Islet precursor cell (in vitro differentiated cells): ENCODE measurements around the gene FCER2.

Experiments used
- DNase-seq: peaks from one replicate; pipeline ENCODE4 v3.0.0-alpha.2; 2018

Gene FCER2

GRCh38 chr19:7701654-7702457 is at the start of gene FCER2:
Gene FCER2 (minus strand): TSS chr19:7702131. CDS start chr19:7699760, 2,371 bp downstream.
- no peak for DNase-seq

- DNase-seq = no peak
Measured at GRCh38 chr19:7751157-7751783, 49.3 kb upstream of the FCER2 start.

GRCh38 chr19:7748756-7749155 is 46.8 kb upstream of the FCER2 start:
- peak; percentile 66 for DNase-seq

GRCh38 chr19:7748171-7748570 is 46.2 kb upstream of the FCER2 start:
- DNase-seq = no peak

GRCh38 chr19:7746903-7747884 is 45.3 kb upstream of the FCER2 start, which contains the start of gene CD209:
Gene CD209 (minus strand): TSS chr19:7747534. CDS start chr19:7747511, 23 bp downstream.
- peak; percentile 35 for DNase-seq

- DNase-seq = peak; percentile 18
Measured at GRCh38 chr19:7746306-7746705, 44.4 kb upstream of the FCER2 start.

- peak; percentile 46 for DNase-seq
Measured at GRCh38 chr19:7744871-7745650, 43.1 kb upstream of the FCER2 start.

- DNase-seq = no peak
Measured at GRCh38 chr19:7744199-7744786, 42.4 kb upstream of the FCER2 start.

- no peak for DNase-seq
Measured at GRCh38 chr19:7743425-7743841, 41.5 kb upstream of the FCER2 start.

GRCh38 chr19:7742991-7743390 is 41.1 kb upstream of the FCER2 start:
- DNase-seq = no peak

- no peak for DNase-seq
Measured at GRCh38 chr19:7742575-7742974, 40.6 kb upstream of the FCER2 start.

- DNase-seq = no peak
Measured at GRCh38 chr19:7740682-7741054, 38.7 kb upstream of the FCER2 start.

- no peak for DNase-seq
Measured at GRCh38 chr19:7739801-7740681, 38.1 kb upstream of the FCER2 start.

GRCh38 chr19:7739211-7739755 is 37.4 kb upstream of the FCER2 start:
- no peak for DNase-seq

GRCh38 chr19:7738023-7738422 is 36.1 kb upstream of the FCER2 start:
- no peak for DNase-seq

GRCh38 chr19:7737215-7737614 is 35.3 kb upstream of the FCER2 start:
- no peak for DNase-seq

- DNase-seq = no peak
Measured at GRCh38 chr19:7736148-7736547, 34.2 kb upstream of the FCER2 start.

GRCh38 chr19:7734220-7735203 is 32.6 kb upstream of the FCER2 start:
- no peak for DNase-seq

- no peak for DNase-seq
Measured at GRCh38 chr19:7733376-7733775, 31.4 kb upstream of the FCER2 start.
